GM19328 (cell line): ENCODE measurements around the gene SLC24A4.
"Not testable (repeated sequence)": the region's sequence is repeated elsewhere in the genome, so short reads cannot be mapped to it uniquely, and the experiment has no call there.

ENCODE experiments used
- ATAC-seq: cut with Tn5 transposase; IDR thresholded peaks from one replicate; pipeline ENCODE4 v1.9.1; 2021; ENCODE audit warnings: mild to moderate bottlenecking, moderate library complexity; ENCODE audit not compliant: unreplicated experiment

Gene SLC24A4

DNA sequence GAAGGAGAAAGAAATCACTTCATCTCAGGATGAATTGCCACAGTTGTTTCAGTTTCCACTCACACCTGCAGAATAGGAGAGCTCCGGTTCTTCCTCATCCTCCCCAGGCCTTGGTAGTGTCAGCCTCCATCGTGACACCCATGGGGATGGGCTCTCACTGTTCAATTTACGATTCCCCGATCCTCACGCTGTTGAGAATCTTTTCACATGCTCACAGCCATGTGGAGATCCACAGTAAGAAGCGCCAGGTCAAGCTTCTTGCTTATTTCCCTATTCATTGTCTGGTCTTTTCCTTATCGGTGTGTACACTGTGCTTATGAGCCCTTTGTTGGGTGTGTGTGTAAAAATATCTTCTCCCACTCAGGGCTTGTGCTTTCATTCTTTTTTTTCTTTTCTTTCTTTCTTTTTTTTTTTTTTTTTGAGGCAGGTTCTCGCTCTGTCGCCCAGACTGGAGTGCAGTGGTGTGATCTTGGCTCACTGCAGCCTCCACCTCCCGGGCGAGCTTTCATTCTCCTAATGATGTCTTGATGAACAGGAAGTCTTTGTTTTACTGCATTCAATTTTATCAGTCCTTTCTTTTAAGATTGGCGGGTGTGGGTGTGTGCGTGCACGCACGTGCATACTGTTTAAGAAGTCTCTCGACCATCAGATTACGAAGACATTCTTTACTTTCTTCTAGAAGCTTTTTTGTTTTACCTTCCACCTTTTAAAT lies 212.1 kb downstream of the SLC24A4 start:
- ATAC-seq: no peak

DNA sequence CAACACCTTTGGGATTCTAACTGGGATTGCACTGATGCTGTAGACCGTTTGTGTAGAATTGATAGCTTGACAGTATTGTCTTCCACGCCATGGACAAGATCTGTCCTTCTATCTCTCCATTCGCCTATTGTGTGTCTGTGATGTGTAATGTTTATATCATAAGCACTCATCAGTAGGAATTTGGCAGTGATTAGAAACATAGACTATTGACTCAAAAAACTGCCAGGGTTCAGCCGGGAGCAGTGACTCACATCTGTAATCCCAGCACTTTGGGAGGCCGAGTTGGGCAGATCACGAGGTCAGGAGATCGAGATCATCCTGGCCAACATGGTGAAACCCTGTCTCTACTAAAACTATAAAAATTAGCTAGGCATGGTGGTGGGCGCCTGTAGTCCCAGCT lies 213.3 kb downstream of the SLC24A4 start:
- ATAC-seq: not testable (repeated sequence)

DNA sequence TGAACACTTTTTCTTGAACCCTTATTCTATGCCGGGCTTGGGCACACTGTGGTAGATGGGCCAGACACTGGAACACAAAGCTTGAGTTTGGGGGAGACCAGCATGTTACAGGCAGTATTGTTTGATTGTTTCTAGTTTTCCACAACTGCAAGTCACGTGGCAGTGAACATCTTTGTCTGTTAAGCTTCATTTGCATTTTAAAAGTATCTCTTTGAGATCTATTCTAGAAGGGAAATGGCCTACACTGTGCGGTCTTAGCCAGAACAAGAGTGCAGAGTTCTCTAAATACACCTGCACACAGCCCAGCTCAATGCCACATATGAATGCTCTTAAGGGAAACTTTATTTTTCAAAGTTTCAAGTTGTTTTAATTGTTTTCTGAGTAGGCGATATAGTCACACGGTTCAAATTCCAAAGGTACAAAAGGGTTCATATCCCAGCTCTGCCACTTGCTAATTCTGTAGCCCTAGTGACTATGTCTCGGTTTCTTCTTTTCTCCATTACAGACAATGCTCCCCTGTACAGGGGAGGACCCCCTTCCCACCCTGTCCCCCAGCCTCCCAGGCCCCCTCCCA lies 215.5 kb downstream of the SLC24A4 start:
- peak; percentile 90 for ATAC-seq

DNA sequence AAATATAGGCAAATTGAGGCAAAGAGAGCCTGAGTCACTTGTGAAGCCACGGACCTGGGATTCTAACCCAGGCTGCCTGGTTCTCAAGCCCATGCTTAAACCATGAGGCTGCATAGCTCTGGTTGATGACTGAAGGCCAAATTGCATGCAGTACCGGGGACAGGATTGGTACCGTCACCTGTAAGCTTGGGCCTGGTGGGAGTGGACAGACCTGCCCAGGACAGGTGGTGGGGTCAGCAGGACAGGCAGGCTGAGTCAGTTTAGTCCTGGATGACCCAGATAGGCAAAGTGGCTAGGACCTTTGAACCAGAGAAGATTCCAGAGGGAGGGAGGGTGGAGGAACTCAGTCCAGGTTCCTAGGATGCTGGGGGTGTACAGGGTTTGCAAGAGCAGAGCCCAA lies 216.5 kb downstream of the SLC24A4 start:
- ATAC-seq: no peak

DNA sequence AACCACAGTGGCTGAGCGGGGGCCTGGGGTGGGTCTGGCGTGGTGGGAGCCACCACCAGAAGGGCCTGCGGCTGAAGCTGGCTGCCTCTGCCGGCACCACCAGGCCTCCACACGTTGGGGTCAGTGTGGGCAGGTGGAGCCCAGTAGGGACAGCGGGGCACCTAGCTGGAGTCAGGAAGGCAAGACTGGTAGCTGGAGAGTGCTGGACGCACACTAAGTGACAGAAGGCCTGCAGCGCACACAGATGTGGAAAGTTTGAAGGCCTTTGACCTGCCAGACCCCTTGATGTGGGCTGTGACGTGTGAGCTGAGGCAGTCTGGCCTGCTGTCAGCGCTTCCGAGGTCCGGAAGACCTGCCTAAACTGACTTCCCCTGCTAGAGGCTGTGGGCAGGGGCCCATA lies 216.9 kb downstream of the SLC24A4 start:
- no peak for ATAC-seq

DNA sequence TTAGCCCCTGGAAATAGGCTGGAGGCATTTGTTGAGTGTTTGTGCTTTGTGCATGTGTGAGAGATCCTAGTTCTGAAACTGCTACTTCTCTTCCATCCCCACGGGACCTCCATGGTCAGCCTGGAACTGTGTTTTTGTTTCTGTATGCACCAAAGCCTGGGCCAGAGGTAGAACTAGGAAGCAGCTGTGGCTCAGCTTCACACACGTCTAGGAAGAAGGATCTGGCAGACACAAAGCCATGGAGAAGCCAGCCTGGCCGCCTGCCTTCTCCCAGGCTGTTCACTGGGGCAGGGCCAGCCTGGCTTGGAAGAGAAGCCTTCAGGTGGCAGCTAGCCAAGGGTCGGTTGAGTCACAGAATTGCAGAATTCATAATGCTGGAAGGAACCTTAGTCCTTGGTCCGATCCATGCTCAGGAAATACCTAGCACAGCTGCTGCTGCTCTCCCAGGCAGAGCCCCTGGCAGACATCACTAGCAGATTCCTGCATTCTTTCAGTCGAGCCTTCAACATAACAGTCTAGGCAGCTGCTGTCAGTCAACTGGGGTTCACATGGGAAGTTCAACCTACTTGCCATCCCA lies 217.6 kb downstream of the SLC24A4 start:
- no peak for ATAC-seq

DNA sequence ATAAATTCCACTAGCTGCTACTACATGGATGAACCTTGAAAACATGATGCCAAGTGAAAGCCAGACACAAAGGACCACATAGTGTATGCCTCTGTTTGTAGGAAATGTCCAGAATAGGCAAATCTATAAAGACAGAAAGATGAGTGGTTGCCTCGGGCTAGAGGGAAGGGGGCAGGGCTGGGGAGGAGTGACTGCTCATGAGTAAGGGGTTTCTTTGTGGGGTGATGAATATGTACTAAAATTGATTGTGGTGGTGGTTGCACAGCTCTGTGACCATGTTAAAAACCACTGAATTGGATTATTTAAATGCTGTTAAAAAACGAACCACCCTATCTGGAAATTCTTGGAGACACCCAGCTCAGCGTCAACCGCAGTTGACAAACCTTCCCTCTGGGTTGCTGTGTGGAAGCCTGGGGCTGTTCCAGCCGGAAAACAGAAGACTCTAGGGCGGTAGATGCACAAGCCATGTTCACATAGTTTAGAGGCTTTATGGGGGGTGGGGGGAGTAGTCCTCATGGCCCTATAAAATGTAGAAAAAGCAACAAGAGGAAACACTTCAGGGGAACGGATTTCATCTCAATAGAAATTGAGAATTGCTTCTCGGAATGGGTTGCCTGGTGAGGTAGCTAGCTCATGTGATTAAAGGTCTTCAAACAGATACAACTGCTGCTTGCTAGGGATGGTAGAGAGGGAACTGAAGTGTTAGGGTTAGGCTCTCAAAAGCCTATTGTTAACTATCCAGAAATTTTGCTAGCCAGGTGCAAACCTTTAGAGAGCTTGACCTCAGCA lies 220.0 kb downstream of the SLC24A4 start:
- no peak for ATAC-seq

DNA sequence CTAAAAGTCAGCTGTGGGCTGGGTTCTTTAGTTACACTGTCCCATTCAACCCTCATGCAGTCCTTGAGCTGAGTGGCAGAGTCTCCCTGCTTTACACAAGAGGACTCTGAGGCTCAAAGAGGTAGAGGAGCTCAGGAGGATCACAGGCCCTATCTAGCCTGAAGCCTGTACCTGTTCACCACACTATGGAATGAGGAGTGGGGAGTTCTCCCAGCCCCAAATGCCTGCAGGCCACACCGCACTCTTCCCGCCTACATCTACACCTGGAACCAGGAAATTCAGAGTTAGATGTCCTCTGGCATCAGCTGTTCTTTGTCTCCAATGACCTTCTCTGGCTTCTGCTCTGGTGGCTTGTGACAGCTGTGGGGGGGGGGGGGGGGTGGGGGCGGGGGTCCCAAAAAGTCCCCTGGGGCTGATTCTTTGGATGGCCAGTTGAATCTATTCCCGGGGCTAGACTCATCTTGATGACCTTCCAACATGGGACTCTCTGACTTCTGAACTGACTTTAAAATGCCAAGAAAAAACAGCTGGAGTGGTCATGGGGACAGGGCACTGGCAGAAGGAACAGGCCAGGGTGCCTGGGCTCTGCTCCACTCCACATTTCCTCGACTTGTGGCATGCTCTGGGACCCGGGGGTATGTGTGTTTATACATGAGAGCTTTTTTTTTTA lies 221.2 kb downstream of the SLC24A4 start:
- ATAC-seq: no peak

DNA sequence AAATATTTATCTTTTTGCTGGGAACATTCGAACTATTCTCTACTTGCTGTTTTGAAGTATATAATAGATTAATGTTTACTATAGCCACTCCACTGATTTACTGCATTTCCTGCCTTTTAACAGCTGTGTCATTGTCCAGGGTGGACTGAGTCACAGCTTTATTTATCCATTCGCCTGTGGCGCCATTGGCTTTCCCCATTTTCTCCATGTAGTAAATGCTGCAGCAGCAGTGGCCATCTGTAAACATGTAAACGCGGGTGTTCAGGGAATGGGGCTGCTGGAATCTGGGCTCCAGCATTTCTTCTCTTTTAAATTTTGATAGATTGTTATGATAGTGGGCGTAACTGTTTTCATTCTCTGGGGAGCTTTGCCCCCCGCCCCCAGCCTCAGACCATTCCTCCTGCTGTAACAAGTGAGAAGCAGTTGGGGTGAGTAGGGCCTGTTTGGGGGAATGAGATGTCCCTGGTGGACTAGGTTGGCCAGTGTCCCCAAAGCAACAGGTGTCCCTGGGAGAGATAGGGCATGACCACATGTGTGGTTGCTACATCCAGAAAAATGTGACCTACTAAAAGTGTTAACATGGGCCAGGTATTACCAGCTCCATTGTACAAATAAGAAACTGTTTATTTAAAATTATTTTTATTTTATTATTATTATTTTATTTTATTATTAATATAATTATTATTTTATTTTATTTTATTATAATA lies 223.5 kb downstream of the SLC24A4 start:
- no peak for ATAC-seq

DNA sequence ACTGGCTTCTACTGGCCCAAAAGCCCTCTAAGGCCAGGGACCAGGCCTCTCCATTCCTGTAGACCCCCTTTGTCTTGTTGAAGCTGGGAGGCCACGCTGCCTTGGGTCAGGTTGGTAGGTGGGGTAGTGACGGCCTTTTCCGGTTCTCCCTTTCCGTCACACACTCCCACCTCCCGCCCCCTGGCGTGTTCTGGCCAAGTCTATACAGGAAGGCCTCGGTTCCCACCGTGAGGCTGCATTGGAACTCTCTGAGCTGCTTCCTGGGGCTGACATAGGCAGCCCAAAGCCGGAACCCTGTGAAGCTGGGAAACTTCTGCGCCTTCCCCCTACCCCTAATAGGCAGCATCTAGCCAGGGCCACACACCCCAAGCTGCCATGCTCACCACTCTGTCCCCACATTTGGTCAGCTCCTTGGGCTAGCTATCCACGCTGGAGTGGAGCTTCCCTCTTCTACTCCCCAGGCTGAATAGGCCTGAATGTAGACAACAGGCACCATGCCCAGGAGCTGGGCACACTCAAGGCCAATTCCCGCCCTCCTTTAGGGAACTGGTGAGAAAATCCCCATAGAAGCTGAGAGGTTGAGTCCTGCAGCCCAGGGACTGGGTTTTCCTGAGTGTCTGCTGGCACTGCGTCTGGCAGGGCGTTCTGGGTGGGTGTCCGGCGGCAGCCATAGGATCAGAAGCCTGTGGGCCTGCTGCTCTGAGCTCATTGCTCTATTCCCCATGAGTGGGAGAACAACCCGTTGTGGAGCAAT lies 226.3 kb downstream of the SLC24A4 start:
- no peak for ATAC-seq

DNA sequence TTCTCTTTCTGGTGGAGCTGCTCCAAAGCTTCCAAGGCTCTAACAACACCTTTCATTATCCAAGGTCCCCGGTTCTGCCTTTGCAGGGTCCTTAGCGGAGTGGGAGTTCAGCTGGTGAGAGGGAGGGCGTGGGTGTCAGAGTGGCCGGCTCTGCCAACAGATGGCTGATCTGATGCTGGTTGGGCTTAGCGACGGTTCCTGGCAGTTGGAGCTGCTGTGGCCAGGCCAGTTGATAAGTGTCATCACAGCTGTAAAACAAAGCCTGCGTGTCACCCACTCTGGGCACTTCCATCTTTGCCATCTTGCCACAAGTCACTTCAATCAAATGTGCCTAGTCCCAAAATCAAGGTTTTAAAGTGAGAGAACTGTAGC lies 226.9 kb downstream of the SLC24A4 start:
- no peak for ATAC-seq
